Activated T-helper 17 cell treated with anti-CD3 and anti-CD28 coated beads, Interleukin-2, amount 50 U/mL, for 72 hours (primary cell): ENCODE measurements around the gene ANKS3. TPM values are rescaled to one million over a fixed set of nuclear protein-coding genes. Genes with fewer than 3 reads are reported as not detected.

Source experiments
- total RNA-seq, 2 donors: library from RNA; stranded (reverse); gene quantifications; one replicate each; pipeline ENCODE4 v1.2.3, GENCODE V29; 2022

Gene ANKS3
- total RNA-seq, 2 donors from 2014 or later, result 14.0 to 15.7 TPM

Other genes with a start within 250 kb of the ANKS3 start
- gene CDIP1, start 195.5 kb downstream of the ANKS3 start, total RNA-seq, result 10 to 100 TPM; 24.5 to 31.2 TPM
- gene C16orf96, start 177.9 kb downstream of the ANKS3 start, total RNA-seq, result not detected
- 10 to 100 TPM; 16.6 to 24.5 TPM for gene UBALD1, start 119.4 kb downstream of the ANKS3 start, total RNA-seq
- 10 to 100 TPM; 63.5 to 66.3 TPM for gene MGRN1, start 109.4 kb downstream of the ANKS3 start, total RNA-seq
- 10 to 100 TPM; 16.8 to 28.7 TPM for gene NUDT16L1, start 40.7 kb downstream of the ANKS3 start, total RNA-seq
- gene DNAAF8, start 266 bp upstream of the ANKS3 start, total RNA-seq, result not detected
- 10 to 100 TPM in 1 of 2 donors, 1 to 10 TPM in 1; 9.7 to 12.5 TPM for gene ZNF500, start 32.9 kb upstream of the ANKS3 start, total RNA-seq
- not detected for gene SEPTIN12, start 54.1 kb upstream of the ANKS3 start, total RNA-seq
- gene SMIM22, start 61.1 kb upstream of the ANKS3 start, total RNA-seq, result not detected
- gene ROGDI, start 68.4 kb upstream of the ANKS3 start, total RNA-seq, result 1 to 10 TPM; 8.0 to 8.8 TPM
- 10 to 100 TPM; 57.8 to 97.2 TPM for gene GLYR1, start 113.0 kb upstream of the ANKS3 start, total RNA-seq
- 10 to 100 TPM; 23.1 to 38.3 TPM for gene UBN1, start 113.2 kb upstream of the ANKS3 start, total RNA-seq
- gene PPL, start 202.9 kb upstream of the ANKS3 start, total RNA-seq, result not detected
- gene SEC14L5, start 224.1 kb upstream of the ANKS3 start, total RNA-seq, result 1 to 10 TPM in 1 of 2 donors, under 1 TPM in 1; 0.61 to 1.0 TPM